ENCODE results near the gene VMP1.

Gene VMP1

GRCh38 chr17:59814276-59814675 lies 106.8 kb downstream of the VMP1 start:
- no peak for TF ChIP-seq CTCF (conservative IDR thresholded peaks at IDR 0.05)
- no peak overlapping the region for H3K27ac ChIP-seq

- no peak for TF ChIP-seq CTCF (conservative IDR thresholded peaks at IDR 0.05)
- no peak overlapping the region for H3K27ac ChIP-seq
Measured at GRCh38 chr17:59814685-59815084, 107.2 kb downstream of the VMP1 start.

- H3K27ac ChIP-seq: no peak overlapping the region
- no peak for TF ChIP-seq CTCF (conservative IDR thresholded peaks at IDR 0.05)
Measured at GRCh38 chr17:59815965-59816364, 108.5 kb downstream of the VMP1 start.

- H3K27ac ChIP-seq: peak overlapping the region; percentile 96
- no peak for TF ChIP-seq CTCF (conservative IDR thresholded peaks at IDR 0.05)
Measured at GRCh38 chr17:59825533-59826322, 118.3 kb downstream of the VMP1 start.

- no peak for TF ChIP-seq CTCF (conservative IDR thresholded peaks at IDR 0.05)
- H3K27ac ChIP-seq: peak overlapping the region; percentile 96
Measured at GRCh38 chr17:59826706-59827453, 119.4 kb downstream of the VMP1 start.

GRCh38 chr17:59827721-59828477 lies 120.4 kb downstream of the VMP1 start:
- H3K27ac ChIP-seq: peak overlapping the region; percentile 96
- TF ChIP-seq CTCF (conservative IDR thresholded peaks at IDR 0.05): no peak

- no peak for TF ChIP-seq CTCF (conservative IDR thresholded peaks at IDR 0.05)
- H3K27ac ChIP-seq: peak overlapping the region; percentile 96
Measured at GRCh38 chr17:59828478-59828760, 121.0 kb downstream of the VMP1 start.

- peak overlapping the region; percentile 96 for H3K27ac ChIP-seq
Measured at GRCh38 chr17:59828819-59829216, 121.4 kb downstream of the VMP1 start.

All from VCaP (cell line).